PC-9 (cell line): Measurements from ENCODE around the gene TSHZ2. TPM values are rescaled to one million over a fixed set of nuclear protein-coding genes. Genes with fewer than 3 reads are reported as not detected.

Source experiments
- BruUV-seq: library from RNA; stranded (reverse); fragments of 400-500 nt; replicated peaks from 2 replicates; lab custom pipeline; 2021; lab: Mats Ljungman, UMichigan
- CTCF ChIA-PET: fragments of 300-600 bp; sonication (Branson Sonifier 250); formaldehyde crosslinking; loops from one replicate; lab custom pipeline; 2022; ENCODE audit warnings: antibody characterized with exemption; lab: Charles Lee
- POLR2A ChIA-PET: fragments of 300-600 bp; sonication (Branson Sonifier 250); formaldehyde crosslinking; loops from one replicate; lab custom pipeline; 2022; ENCODE audit warnings: antibody characterized with exemption; ENCODE audit not compliant: unreplicated experiment; lab: Charles Lee
- DNase-seq, 2 experiments: peaks; one replicate each; pipeline versions ENCODE4 v3.0.0 to v3.0.0-alpha.2; 2015 to 2022; ENCODE audit warnings: mixed read lengths in 1 of 2
- H2AFZ ChIP-seq: fragments of 200-600 bp; sonication (generic); 2 replicates; pipeline ENCODE4 v1.8.1; 2017; ENCODE audit warnings: antibody characterized with exemption
- H3F3A ChIP-seq: fragments of 200-600 bp; sonication (generic); 2 replicates; pipeline ENCODE4 v1.8.1; 2017; ENCODE audit warnings: antibody characterized with exemption, mild to moderate bottlenecking, low read depth; ENCODE audit not compliant: insufficient read depth
- H3K27ac ChIP-seq: fragments of 200-600 bp; sonication (generic); 2 replicates; pipeline ENCODE4 v1.6.1; 2016; ENCODE audit warnings: mixed run types
- H3K27me3 ChIP-seq: fragments of 200-600 bp; sonication (generic); 2 replicates; pipeline ENCODE4 v1.6.1; 2016; ENCODE audit warnings: low read depth, mixed run types; ENCODE audit not compliant: insufficient read depth
- H3K36me3 ChIP-seq: fragments of 200-600 bp; sonication (generic); 2 replicates; pipeline ENCODE4 v1.6.1; 2016; ENCODE audit warnings: low read depth, mixed run types
- H3K4me1 ChIP-seq: fragments of 200-600 bp; sonication (generic); replicated peaks from 2 replicates; pipeline ENCODE4 v1.6.1; 2016; ENCODE audit warnings: mixed run types; ENCODE audit not compliant: insufficient read depth
- H3K4me2 ChIP-seq: fragments of 200-600 bp; sonication (generic); 2 replicates; pipeline ENCODE4 v1.6.1; 2017; ENCODE audit warnings: mixed run types
- H3K4me3 ChIP-seq: fragments of 200-600 bp; sonication (generic); 2 replicates; pipeline ENCODE4 v1.6.1; 2016; ENCODE audit warnings: mixed run types
- H3K79me2 ChIP-seq: fragments of 200-600 bp; sonication (generic); 2 replicates; pipeline ENCODE4 v1.6.1; 2017; ENCODE audit warnings: low read depth, mixed run types
- H3K9me2 ChIP-seq: fragments of 200-600 bp; sonication (generic); 2 replicates; pipeline ENCODE4 v1.8.1; 2017; ENCODE audit warnings: mild to moderate bottlenecking; ENCODE audit not compliant: insufficient read depth
- H3K9me3 ChIP-seq: fragments of 200-600 bp; sonication (generic); 2 replicates; pipeline ENCODE4 v1.8.1; 2016; ENCODE audit warnings: low read depth; ENCODE audit not compliant: insufficient read depth
- H4K20me1 ChIP-seq: fragments of 200-600 bp; sonication (generic); 2 replicates; pipeline ENCODE4 v1.8.1; 2017; ENCODE audit not compliant: insufficient read depth
- EZH2 ChIP-seq: fragments of 200-600 bp; sonication (generic); IDR thresholded peaks from 2 replicates; pipeline ENCODE4 v1.8.0; 2017; ENCODE audit warnings: antibody characterized with exemption, low read depth
- intact Hi-C: fragments of 100-400 bp; cut with micrococcal nuclease; formaldehyde crosslinking; loops from one replicate; pipeline ENCODE4 v1.10.0; 2022; ENCODE audit not compliant: unreplicated experiment
- total RNA-seq: library from RNA; stranded (reverse); gene quantifications from 2 replicates; pipeline ENCODE4 v1.2.3, GENCODE V29; 2021
- TF ChIP-seq, protein P1 (sequence below): fragments of 200-600 bp; sonication (generic); conservative IDR thresholded peaks from 2 replicates; pipeline ENCODE4 v1.6.1; 2017; ENCODE audit warnings: mixed run types, antibody characterized with exemption, mild to moderate bottlenecking, moderate library complexity

Gene TSHZ2
- total RNA-seq, 1 experiment from 2014 or later: not detected

GRCh38 chr20:53124075-53124551 lies 152.0 kb downstream of the TSHZ2 start:
- no peak for DNase-seq
- Histone ChIP-seq H3K4me3 (no peak overlapping the region), H2AFZ (no peak overlapping the region), H3K9me3 (no peaks in the 10 kb centered on the region), H3K27ac (no peak overlapping the region), H3F3A (no peaks in the 10 kb centered on the region), H4K20me1 (no peaks in the 10 kb centered on the region), H3K27me3 (peaks cover 18% of the 10 kb centered on the region; the same call in 1 of the 2 replicates), H3K9me2 (no peaks in the 10 kb centered on the region), H3K79me2 (no peaks in the 10 kb centered on the region), H3K4me1 (no peaks in the 10 kb centered on the region), H3K4me2 (no peak overlapping the region), H3K36me3 (no peaks in the 10 kb centered on the region)
- TF ChIP-seq, protein P1, sequence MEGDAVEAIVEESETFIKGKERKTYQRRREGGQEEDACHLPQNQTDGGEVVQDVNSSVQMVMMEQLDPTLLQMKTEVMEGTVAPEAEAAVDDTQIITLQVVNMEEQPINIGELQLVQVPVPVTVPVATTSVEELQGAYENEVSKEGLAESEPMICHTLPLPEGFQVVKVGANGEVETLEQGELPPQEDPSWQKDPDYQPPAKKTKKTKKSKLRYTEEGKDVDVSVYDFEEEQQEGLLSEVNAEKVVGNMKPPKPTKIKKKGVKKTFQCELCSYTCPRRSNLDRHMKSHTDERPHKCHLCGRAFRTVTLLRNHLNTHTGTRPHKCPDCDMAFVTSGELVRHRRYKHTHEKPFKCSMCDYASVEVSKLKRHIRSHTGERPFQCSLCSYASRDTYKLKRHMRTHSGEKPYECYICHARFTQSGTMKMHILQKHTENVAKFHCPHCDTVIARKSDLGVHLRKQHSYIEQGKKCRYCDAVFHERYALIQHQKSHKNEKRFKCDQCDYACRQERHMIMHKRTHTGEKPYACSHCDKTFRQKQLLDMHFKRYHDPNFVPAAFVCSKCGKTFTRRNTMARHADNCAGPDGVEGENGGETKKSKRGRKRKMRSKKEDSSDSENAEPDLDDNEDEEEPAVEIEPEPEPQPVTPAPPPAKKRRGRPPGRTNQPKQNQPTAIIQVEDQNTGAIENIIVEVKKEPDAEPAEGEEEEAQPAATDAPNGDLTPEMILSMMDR: no peak
- no peak for TF ChIP-seq EZH2
- ChIA-PET POLR2A (no interaction called here), CTCF (no interaction called here)
- BruUV-seq: no TSS peak
- intact Hi-C loops: no loop called here

DNA sequence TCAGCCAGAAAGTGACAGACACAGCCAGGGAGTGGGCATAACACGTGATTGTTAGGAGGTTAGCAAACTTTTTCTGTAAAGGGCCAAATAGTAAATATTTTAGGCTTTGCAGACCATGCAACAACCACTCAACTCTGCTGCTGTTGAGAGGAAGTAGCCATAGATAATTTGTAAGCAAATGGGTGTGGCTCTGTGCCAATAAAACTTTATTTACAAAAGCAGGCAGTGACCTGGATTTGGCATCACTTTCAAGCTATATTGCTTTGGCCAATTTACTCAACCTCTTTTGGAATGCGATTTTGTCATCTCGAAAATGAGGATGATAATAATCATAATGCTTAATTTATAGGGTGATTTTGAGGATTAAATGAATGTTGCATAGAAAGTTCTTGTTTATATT lies 152.6 kb downstream of the TSHZ2 start:
- Histone ChIP-seq H3K4me2 (no peak overlapping the region), H3K4me1 (no peaks in the 10 kb centered on the region), H3K9me3 (no peaks in the 10 kb centered on the region), H2AFZ (no peak overlapping the region), H4K20me1 (no peaks in the 10 kb centered on the region), H3K36me3 (no peaks in the 10 kb centered on the region), H3K9me2 (no peaks in the 10 kb centered on the region), H3K27me3 (peaks cover 25% of the 10 kb centered on the region), H3K27ac (no peak overlapping the region), H3K79me2 (no peaks in the 10 kb centered on the region), H3F3A (no peaks in the 10 kb centered on the region), H3K4me3 (no peak overlapping the region)
- ChIA-PET POLR2A (no interaction called here), CTCF (no interaction called here)
- no peak for DNase-seq
- intact Hi-C loops: no loop called here
- no peak for TF ChIP-seq EZH2
- BruUV-seq: no TSS peak

DNA sequence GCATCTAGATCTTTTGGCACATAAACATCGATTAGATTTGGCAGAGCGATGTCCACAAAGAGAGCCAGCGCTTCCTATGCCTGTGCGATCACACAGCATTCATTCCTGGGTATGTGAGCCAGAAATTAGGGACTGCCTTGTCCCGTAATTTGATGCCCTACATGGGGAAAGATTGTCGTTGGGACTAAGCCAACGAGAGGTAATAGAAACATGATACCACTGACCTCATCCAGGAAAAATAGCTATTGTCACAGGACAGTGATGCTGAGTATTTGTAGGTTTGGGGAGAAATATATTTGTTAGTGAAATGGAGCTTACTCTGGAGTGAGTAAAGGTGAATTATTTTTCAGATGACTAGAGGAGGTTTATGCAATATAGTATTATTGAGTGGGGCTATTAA lies 154.0 kb downstream of the TSHZ2 start:
- H3K9me3 ChIP-seq: no peaks in the 10 kb centered on the region
- peaks cover 31% of the 10 kb centered on the region for H3K27me3 ChIP-seq
- H3K79me2 ChIP-seq: no peaks in the 10 kb centered on the region
- POLR2A ChIA-PET: no interaction called here
- no peak for DNase-seq
- no peak overlapping the region for H3K4me3 ChIP-seq
- H4K20me1 ChIP-seq: no peaks in the 10 kb centered on the region
- H3K4me1 ChIP-seq: no peaks in the 10 kb centered on the region
- TF ChIP-seq, protein P1: no peak
- no peak for TF ChIP-seq EZH2
- H3K9me2 ChIP-seq: no peaks in the 10 kb centered on the region
- H3F3A ChIP-seq: no peaks in the 10 kb centered on the region
- no peak overlapping the region for H2AFZ ChIP-seq
- intact Hi-C loops: no loop called here
- no TSS peak for BruUV-seq
- no peaks in the 10 kb centered on the region for H3K36me3 ChIP-seq
- H3K4me2 ChIP-seq: no peak overlapping the region
- CTCF ChIA-PET: no interaction called here
- H3K27ac ChIP-seq: no peak overlapping the region

- Histone ChIP-seq H3K79me2 (no peaks in the 10 kb centered on the region), H3K9me2 (no peaks in the 10 kb centered on the region), H3K36me3 (no peaks in the 10 kb centered on the region), H2AFZ (no peak overlapping the region), H3K27ac (no peak overlapping the region), H3K27me3 (peaks cover 31% of the 10 kb centered on the region), H3K4me3 (no peak overlapping the region), H4K20me1 (no peaks in the 10 kb centered on the region), H3K9me3 (no peaks in the 10 kb centered on the region), H3F3A (no peaks in the 10 kb centered on the region), H3K4me2 (no peak overlapping the region), H3K4me1 (no peaks in the 10 kb centered on the region)
- no TSS peak for BruUV-seq
- TF ChIP-seq, protein P1: no peak
- TF ChIP-seq EZH2: no peak
- DNase-seq: no peak
- intact Hi-C loops: no loop called here
- CTCF ChIA-PET: no interaction called here
- POLR2A ChIA-PET: no interaction called here
Measured at GRCh38 chr20:53127027-53127426, 154.9 kb downstream of the TSHZ2 start.
